HEK293T (cell line): ENCODE measurements around the gene IFITM1.
"Not testable (repeated sequence)": the region's sequence is repeated elsewhere in the genome, so short reads cannot be mapped to it uniquely, and the experiment has no call there.

Source experiments
- CTCF ChIA-PET: fragments of 350-600 bp; formaldehyde crosslinking; extraction: SDS; loops from one replicate; lab custom pipeline; 2021; ENCODE audit warnings: antibody characterized with exemption, inconsistent platforms; lab: Yijun Ruan, JAX
- POLR2A ChIA-PET: fragments of 350-600 bp; formaldehyde crosslinking; extraction: SDS; loops from one replicate; lab custom pipeline; 2020; ENCODE audit warnings: antibody characterized with exemption, inconsistent platforms; lab: Yijun Ruan, JAX
- DNase-seq: peaks from one replicate; pipeline ENCODE4 v3.0.0; 2012; ENCODE audit warnings: mixed read lengths; ENCODE audit errors: extremely low spot score
- ARNT ChIP-seq: fragments of 450-650 bp; IDR thresholded peaks from 2 replicates; pipeline ENCODE4 v1.6.1; 2017; ENCODE audit warnings: mild to moderate bottlenecking
- BHLHE40 ChIP-seq: fragments of 450-650 bp; IDR thresholded peaks from 2 replicates; pipeline ENCODE4 v1.6.1; 2016; ENCODE audit warnings: mild to moderate bottlenecking, moderate library complexity, borderline replicate concordance
- CTBP1 ChIP-seq: fragments of 450-650 bp; IDR thresholded peaks from 2 replicates; pipeline ENCODE4 v1.6.1; 2016; ENCODE audit warnings: borderline replicate concordance
- ELF4 ChIP-seq: fragments of 450-650 bp; IDR thresholded peaks from 2 replicates; pipeline ENCODE4 v1.6.1; 2017; ENCODE audit warnings: antibody characterized with exemption
- FOXA1 ChIP-seq: fragments of 450-650 bp; IDR thresholded peaks from 2 replicates; pipeline ENCODE4 v1.6.1; 2016; ENCODE audit warnings: mild to moderate bottlenecking
- FOXK2 ChIP-seq: fragments of 450-650 bp; IDR thresholded peaks from 2 replicates; pipeline ENCODE4 v1.6.1; 2016; ENCODE audit warnings: mild to moderate bottlenecking
- FOXM1 ChIP-seq: fragments of 450-650 bp; IDR thresholded peaks from 2 replicates; pipeline ENCODE4 v1.6.1; 2017; ENCODE audit warnings: mild to moderate bottlenecking, borderline replicate concordance
- HDGF ChIP-seq: fragments of 450-650 bp; IDR thresholded peaks from 2 replicates; pipeline ENCODE4 v1.6.1; 2017; ENCODE audit warnings: antibody characterized with exemption, borderline replicate concordance
- L3MBTL2 ChIP-seq: fragments of 450-650 bp; conservative IDR thresholded peaks from 2 replicates; pipeline ENCODE4 v1.6.1; 2016; ENCODE audit warnings: mild to moderate bottlenecking
- LEF1 ChIP-seq: fragments of 450-650 bp; IDR thresholded peaks from 2 replicates; pipeline ENCODE4 v1.6.1; 2017; ENCODE audit warnings: mild to moderate bottlenecking, borderline replicate concordance
- NFRKB ChIP-seq: fragments of 450-650 bp; IDR thresholded peaks from 2 replicates; pipeline ENCODE4 v1.6.1; 2016; ENCODE audit warnings: mild to moderate bottlenecking, moderate library complexity
- PKNOX1 ChIP-seq: fragments of 450-650 bp; IDR thresholded peaks from 2 replicates; pipeline ENCODE4 v1.6.1; 2016
- SP1 ChIP-seq: fragments of 450-650 bp; IDR thresholded peaks from 2 replicates; pipeline ENCODE4 v1.6.1; 2017
- SUZ12 ChIP-seq: fragments of 450-650 bp; IDR thresholded peaks from 2 replicates; pipeline ENCODE4 v1.6.1; 2016; ENCODE audit warnings: mild to moderate bottlenecking
- TARDBP ChIP-seq: fragments of 450-650 bp; IDR thresholded peaks from 2 replicates; pipeline ENCODE4 v1.6.1; 2016
- ZNF384 ChIP-seq: fragments of 450-650 bp; IDR thresholded peaks from 2 replicates; pipeline ENCODE4 v1.6.1; 2016

IFITM1 gene

GRCh38 chr11:325796-326591 is 12.2 kb downstream of the IFITM1 start:
- POLR2A ChIA-PET = no interaction called here
- CTCF ChIA-PET = no interaction called here
- TF ChIP-seq LEF1 = no peak
- TF ChIP-seq NFRKB = no peak
- no peak for TF ChIP-seq ELF4
- TF ChIP-seq FOXK2 = no peak
- no peak for TF ChIP-seq ZNF384
- no peak for TF ChIP-seq PKNOX1
- no peak for TF ChIP-seq L3MBTL2
- TF ChIP-seq FOXM1 = no peak
- TF ChIP-seq TARDBP = no peak
- TF ChIP-seq FOXA1 = no peak
- no peak for TF ChIP-seq ARNT
- TF ChIP-seq BHLHE40 = no peak
- no peak for TF ChIP-seq CTBP1
- TF ChIP-seq SUZ12 = no peak
- no peak for TF ChIP-seq SP1
- TF ChIP-seq HDGF = no peak
- no peak for DNase-seq

- DNase-seq = no peak
- ChIA-PET CTCF (no interaction called here), POLR2A (no interaction called here)
- TF ChIP-seq LEF1 = no peak
- TF ChIP-seq ARNT = no peak
- no peak for TF ChIP-seq FOXA1
- no peak for TF ChIP-seq ELF4
- no peak for TF ChIP-seq ZNF384
- no peak for TF ChIP-seq PKNOX1
- TF ChIP-seq NFRKB = no peak
- no peak for TF ChIP-seq CTBP1
- no peak for TF ChIP-seq TARDBP
- no peak for TF ChIP-seq SP1
- no peak for TF ChIP-seq SUZ12
- no peak for TF ChIP-seq FOXM1
Measured at GRCh38 chr11:326592-326841, 12.7 kb downstream of the IFITM1 start.

GRCh38 chr11:326842-327580 is 13.2 kb downstream of the IFITM1 start:
- TF ChIP-seq FOXK2 (no peak), PKNOX1 (no peak), NFRKB (no peak), ZNF384 (no peak), SUZ12 (no peak), ARNT (no peak), LEF1 (no peak), L3MBTL2 (no peak), FOXA1 (no peak), SP1 (no peak), ELF4 (no peak), FOXM1 (no peak), BHLHE40 (no peak)
- no peak for DNase-seq
- ChIA-PET POLR2A (interaction anchor here (1.2 kb wide), 1 partner anchor 28 kb away, joined by 5 read pairs; no protein-coding TSS in a partner anchor), CTCF (interaction anchor here (0.6 kb wide), 1 partner anchor 17 kb away, joined by 3 read pairs; no protein-coding TSS in a partner anchor)

DNA sequence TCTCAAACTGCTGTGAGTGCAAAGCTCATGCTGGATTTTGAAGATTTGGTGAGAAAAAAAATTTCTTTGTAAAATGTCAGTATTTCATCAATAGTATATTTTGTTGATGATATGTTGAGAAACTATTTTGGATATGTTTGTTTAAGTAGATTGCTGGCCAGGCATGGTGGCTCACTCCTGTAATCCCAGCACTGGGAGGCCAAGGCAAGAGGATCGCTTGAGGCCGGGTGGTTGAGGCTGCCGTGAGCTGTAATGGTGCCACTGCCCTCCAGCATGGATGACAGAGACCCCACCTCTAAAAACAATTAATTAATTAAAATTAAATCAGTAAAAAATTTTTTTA is 13.7 kb downstream of the IFITM1 start:
- TF ChIP-seq LEF1 (no peak), HDGF (no peak), CTBP1 (no peak), L3MBTL2 (no peak), ZNF384 (no peak), FOXM1 (no peak), PKNOX1 (no peak)
- POLR2A ChIA-PET = interaction anchor here (1.2 kb wide), 1 partner anchor 28 kb away, joined by 5 read pairs; no protein-coding TSS in a partner anchor

DNA sequence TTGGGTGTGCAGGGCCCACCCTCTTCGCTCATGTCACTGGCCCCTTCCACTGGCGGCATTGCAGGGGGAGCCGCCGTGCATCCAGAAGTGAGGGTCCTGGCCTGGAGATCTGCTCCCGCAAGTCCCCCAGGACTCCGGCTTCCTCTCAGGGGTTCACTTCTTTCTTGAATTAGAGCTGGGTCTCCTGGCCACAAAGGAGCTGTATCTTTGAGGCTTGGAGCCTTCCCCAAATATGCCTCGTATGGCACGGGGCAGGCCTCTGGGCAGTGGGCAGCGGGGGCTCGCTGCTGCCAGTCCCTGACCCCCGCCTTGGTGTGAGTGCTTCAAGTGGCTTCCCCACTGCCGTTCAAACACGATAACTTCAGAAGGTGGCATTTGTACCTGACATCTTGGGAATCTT is 14.2 kb downstream of the IFITM1 start:
- CTCF ChIA-PET = no interaction called here
- TF ChIP-seq NFRKB (no peak), L3MBTL2 (no peak), FOXK2 (no peak)
- no peak for DNase-seq
- POLR2A ChIA-PET = interaction anchor here (1.2 kb wide), 1 partner anchor 27 kb away, joined by 5 read pairs; no protein-coding TSS in a partner anchor

More for the DNA sequence above, 13.7 kb downstream of the IFITM1 start:
- CTCF ChIA-PET = interaction anchor here (0.6 kb wide), 1 partner anchor 18 kb away, joined by 3 read pairs; no protein-coding TSS in a partner anchor
- DNase-seq = no peak

- ChIA-PET CTCF (interaction anchor here (1.6 kb wide), 1 partner anchor 20 kb away, joined by 3 read pairs; no protein-coding TSS in a partner anchor), POLR2A (interaction anchor here (1.2 to 1.6 kb wide), 3 partner anchors 11 to 207 kb away, joined by 4 to 5 read pairs (median 5); partner anchors contain the start of gene HRAS)
- not testable (repeated sequence) for DNase-seq
Measured at GRCh38 chr11:328516-329100, 14.8 kb downstream of the IFITM1 start.
